H1 (cell line): Measurements from ENCODE around the gene AQP11. TPM values are rescaled to one million over a fixed set of nuclear protein-coding genes. Genes with fewer than 3 reads are reported as not detected.

ENCODE experiments used
- CTCF ChIA-PET: fragments of 300-600 bp; sonication (Branson Sonifier 250); formaldehyde crosslinking; loops from one replicate; lab custom pipeline; 2021; ENCODE audit not compliant: partially characterized antibody; lab: Charles Lee
- POLR2A ChIA-PET: fragments of 300-600 bp; sonication (Branson Sonifier 250); formaldehyde crosslinking; loops from one replicate; lab custom pipeline; 2021; ENCODE audit warnings: inconsistent platforms; ENCODE audit not compliant: partially characterized antibody; lab: Charles Lee
- DNase-seq, 2 experiments: peaks; one replicate each; pipeline versions ENCODE4 v3.0.0 to v3.0.0-alpha.2; 2010 to 2022; ENCODE audit warnings: low spot score in 2 of 2, low read depth in 1 of 2, mixed read lengths in 1 of 2
- FAIRE-seq: peaks from 2 replicates; lab custom pipeline; 2011; peaks lifted over from hg19 to GRCh38; lab: Jason Lieb, UNC
- H2AFZ ChIP-seq: 2 replicates; pipeline ENCODE4 v1.8.1; 2012; ENCODE audit warnings: low read length, inconsistent platforms
- H2AK5ac ChIP-seq: 2 replicates; pipeline ENCODE4 v1.6.1; 2013; ENCODE audit warnings: low read depth, low read length
- H2BK120ac ChIP-seq: replicated peaks from 2 replicates; pipeline ENCODE3; 2013; ENCODE audit warnings: low read depth, low read length, inconsistent platforms
- H2BK12ac ChIP-seq: 2 replicates; pipeline ENCODE4 v1.6.1; 2013; ENCODE audit warnings: low read depth, low read length
- H2BK15ac ChIP-seq: 2 replicates; pipeline ENCODE4 v1.6.1; 2013; ENCODE audit warnings: low read length
- H2BK20ac ChIP-seq: 2 replicates; pipeline ENCODE4 v1.6.1; 2013; ENCODE audit warnings: low read length
- H2BK5ac ChIP-seq: 2 replicates; pipeline ENCODE4 v1.6.1; 2013; ENCODE audit warnings: low read depth, low read length
- H3K14ac ChIP-seq: 2 replicates; pipeline ENCODE4 v1.6.1; 2013; ENCODE audit warnings: inconsistent platforms; ENCODE audit not compliant: insufficient read length
- H3K18ac ChIP-seq: 2 replicates; pipeline ENCODE4 v1.6.1; 2013; ENCODE audit warnings: low read length; ENCODE audit errors: extremely low read depth
- H3K23ac ChIP-seq: 2 replicates; pipeline ENCODE4 v1.6.1; 2013; ENCODE audit warnings: inconsistent platforms; ENCODE audit not compliant: insufficient read length
- H3K23me2 ChIP-seq: 2 replicates; pipeline ENCODE4 v1.6.1; 2013; ENCODE audit warnings: low read depth, low read length
- H3K27ac ChIP-seq: 2 replicates; pipeline ENCODE4 v1.6.1; 2011; ENCODE audit warnings: low read depth, low read length, inconsistent platforms
- H3K27me3 ChIP-seq, 4 experiments: replicated peaks in 1 of 4; 1 replicate in 1 of 4; 2 replicates in 3 of 4; pipeline versions ENCODE4 v1.6.1 to v1.8.1; 2011 to 2013; ENCODE audit warnings: low read length in 3 of 4, mild to moderate bottlenecking in 3 of 4, inconsistent platforms in 2 of 4, mixed read lengths in 2 of 4, moderate library complexity in 1 of 4; ENCODE audit not compliant: control insufficient read depth in 3 of 4, insufficient read depth in 3 of 4; ENCODE audit errors: extremely low read depth in 1 of 4
- H3K36me3 ChIP-seq, 4 experiments: 2 replicates each; pipeline versions ENCODE4 v1.6.1 to v1.8.1; 2011 to 2013; ENCODE audit warnings: mild to moderate bottlenecking in 4 of 4, low read length in 3 of 4, moderate library complexity in 2 of 4, control low read depth in 1 of 4, inconsistent platforms in 1 of 4; ENCODE audit not compliant: insufficient read depth in 4 of 4, control insufficient read depth in 2 of 4
- H3K4ac ChIP-seq: replicated peaks from 2 replicates; pipeline ENCODE3; 2013; ENCODE audit warnings: low read length, low read depth, mixed read lengths, inconsistent platforms; ENCODE audit not compliant: insufficient read length
- H3K4me1 ChIP-seq, 4 experiments: replicated peaks in 1 of 4; 1 replicate in 1 of 4; 2 replicates in 3 of 4; pipeline versions ENCODE4 v1.6.1 to v1.8.1; 2011 to 2013; ENCODE audit warnings: low read length in 3 of 4, inconsistent platforms in 2 of 4, mixed read lengths in 1 of 4; ENCODE audit not compliant: insufficient read depth in 4 of 4, control insufficient read depth in 3 of 4
- H3K4me2 ChIP-seq, 2 experiments: 2 replicates each; pipeline versions ENCODE4 v1.6.1 to v1.8.1; 2011 to 2013; ENCODE audit warnings: low read depth in 2 of 2, low read length in 2 of 2, control low read depth in 1 of 2, inconsistent platforms in 1 of 2, mild to moderate bottlenecking in 1 of 2; ENCODE audit not compliant: insufficient read depth in 1 of 2
- H3K4me3 ChIP-seq, 4 experiments: fragments of 200-600, 300-600 bp in 1 of 4; sonication (generic), shearing (Covaris generic), sonication (Bioruptor Twin) in 1 of 4; 2 replicates each; pipeline versions ENCODE4 v1.5.1 to v1.8.1; 2011 to 2016; ENCODE audit warnings: low read length in 4 of 4, low read depth in 3 of 4, control low read depth in 2 of 4, inconsistent platforms in 2 of 4, mild to moderate bottlenecking in 2 of 4, mixed read lengths in 1 of 4, moderate library complexity in 1 of 4; ENCODE audit not compliant: insufficient read depth in 2 of 4; ENCODE audit errors: extremely low read depth in 1 of 4
- H3K56ac ChIP-seq: replicated peaks from 2 replicates; pipeline ENCODE3; 2013; ENCODE audit warnings: low read depth, mild to moderate bottlenecking, mixed read lengths, low read length, inconsistent platforms; ENCODE audit not compliant: insufficient read length
- H3K79me1 ChIP-seq: 2 replicates; pipeline ENCODE4 v1.6.1; 2013; ENCODE audit warnings: low read depth, low read length, control low read depth
- H3K79me2 ChIP-seq, 2 experiments: 2 replicates each; pipeline versions ENCODE4 v1.6.1 to v1.8.1; 2012 to 2013; ENCODE audit warnings: low read length in 2 of 2, mild to moderate bottlenecking in 2 of 2, inconsistent platforms in 1 of 2; ENCODE audit not compliant: insufficient read depth in 2 of 2, control insufficient read depth in 1 of 2
- H3K9ac ChIP-seq, 4 experiments: replicated peaks in 1 of 4; 1 replicate in 1 of 4; 2 replicates in 3 of 4; pipeline versions ENCODE4 v1.6.1 to v1.8.1; 2011 to 2013; ENCODE audit warnings: low read depth in 3 of 4, low read length in 3 of 4, control low read depth in 2 of 4, mild to moderate bottlenecking in 2 of 4, moderate library complexity in 2 of 4, inconsistent platforms in 1 of 4; ENCODE audit errors: extremely low read depth in 1 of 4
- H3K9me3 ChIP-seq, 2 experiments: 2 replicates each; pipeline versions ENCODE4 v1.6.1 to v1.8.1; 2012 to 2013; ENCODE audit warnings: mild to moderate bottlenecking in 2 of 2, moderate library complexity in 2 of 2, control low read depth in 1 of 2, inconsistent platforms in 1 of 2, low read depth in 1 of 2, low read length in 1 of 2, mixed read lengths in 1 of 2; ENCODE audit not compliant: insufficient read depth in 2 of 2
- H4K20me1 ChIP-seq, 2 experiments: replicated peaks in 1 of 2; 2 replicates each; pipeline versions ENCODE3 to v1.8.1; 2011 to 2013; ENCODE audit warnings: inconsistent platforms in 2 of 2, low read length in 2 of 2, mild to moderate bottlenecking in 1 of 2; ENCODE audit not compliant: insufficient read depth in 2 of 2, control insufficient read depth in 1 of 2
- H4K5ac ChIP-seq: 2 replicates; pipeline ENCODE4 v1.6.1; 2013; ENCODE audit warnings: low read length, low read depth, mixed read lengths, inconsistent platforms; ENCODE audit not compliant: insufficient read length
- H4K8ac ChIP-seq: 2 replicates; pipeline ENCODE4 v1.8.0; 2013; ENCODE audit warnings: mild to moderate bottlenecking, moderate library complexity, low read length, inconsistent platforms; ENCODE audit not compliant: insufficient read depth; ENCODE audit errors: extremely low read depth
- H4K91ac ChIP-seq: replicated peaks from 2 replicates; pipeline ENCODE3; 2013; ENCODE audit warnings: low read length, mixed read lengths, inconsistent platforms; ENCODE audit not compliant: insufficient read length
- CBX5 ChIP-seq: fragments of 300-800, 300-1000 bp; sonication (generic); IDR thresholded peaks from 2 replicates; pipeline ENCODE4 v1.7.1; 2016; ENCODE audit warnings: antibody characterized with exemption, low read length, low read depth
- TCF12 ChIP-seq: IDR thresholded peaks from 2 replicates; pipeline ENCODE4 v1.6.1; 2011; ENCODE audit warnings: low read depth, mild to moderate bottlenecking, low read length
- WGBS, 2 experiments: shearing (Covaris generic) in 1 of 2; methylation state at CpG; one replicate each; pipeline versions ENCODE4 v1.1.6 to v1.1.7; 2013 to 2015; ENCODE audit warnings: low lambda C conversion rate in 2 of 2, mixed read lengths in 2 of 2, inconsistent platforms in 1 of 2, low coverage in 1 of 2, missing lambda C conversion rate in 1 of 2; ENCODE audit not compliant: insufficient replicate concordance in 2 of 2, insufficient coverage in 1 of 2, insufficient read length in 1 of 2; ENCODE audit errors: extremely low coverage in 1 of 2, missing lambda C conversion rate in 1 of 2; 5-methylcytosine and 5-hydroxymethylcytosine counted together
- polyA plus RNA-seq, 7 experiments: library from polyadenylated mRNA; depleted of rRNA in 3 of 7; stranded (reverse) in 5 of 7; unstranded in 2 of 7; fragments of >200 nt in 5 of 7; fragments of 200-250 nt in 2 of 7; gene quantifications; 1 replicate in 5 of 7; 2 replicates in 1 of 7; 4 replicates in 1 of 7; pipeline versions ENCODE4 v1.2.1 to v1.2.3, GENCODE V29; 2011 to 2013; ENCODE audit warnings: missing spikeins in 2 of 7, mixed read lengths in 2 of 7
- total RNA-seq: library from RNA; stranded (reverse); fragmentation: NEBNext Ultra II Directional; extraction: Animal tissue kit (Norgen Biotek cat#: 25700); gene quantifications from 2 replicates; pipeline ENCODE4 v1.2.1, GENCODE V29; 2021

AQP11 gene
- total and polyA plus RNA-seq, 2 of the 8 experiments (the other 6 are each of a cell fraction or from before 2014, with no cell fraction given), result 1.1 to 1.6 TPM

- 98% methylated on average over 2 of the region's 2 CpGs; no CpG with 5 or more reads in 1 of the 2 experiments for WGBS, 2 experiments
- no peak overlapping the region for H4K91ac ChIP-seq
- POLR2A ChIA-PET, result no interaction called here
- no peak overlapping the region for H4K8ac ChIP-seq
- no peak overlapping the region for H3K23ac ChIP-seq
- no peak overlapping the region for H3K4me2 ChIP-seq
- no peak overlapping the region for H3K27ac ChIP-seq
- H2BK5ac ChIP-seq, result no peak overlapping the region
- DNase-seq, result no peak
- H3K18ac ChIP-seq, result no peak overlapping the region
- H2BK120ac ChIP-seq, result no peak overlapping the region
- H3K23me2 ChIP-seq, result no peaks in the 10 kb centered on the region
- no peak overlapping the region for H3K14ac ChIP-seq
- H2AFZ ChIP-seq, result no peak overlapping the region
- H4K20me1 ChIP-seq, result no peaks in the 10 kb centered on the region
- FAIRE-seq, result no peak
- CTCF ChIA-PET, result interaction anchor here (1.0 kb wide), 1 partner anchor 15 kb away, joined by 4 read pairs; no protein-coding TSS in a partner anchor
- H3K56ac ChIP-seq, result no peak overlapping the region
- H2BK15ac ChIP-seq, result no peak overlapping the region
- no peak overlapping the region for H2BK12ac ChIP-seq
- H3K9ac ChIP-seq, result no peak overlapping the region
- no peaks in the 10 kb centered on the region; a peak in 1 of 8 replicates for H3K36me3 ChIP-seq
- H3K4me3 ChIP-seq, result no peak overlapping the region
- H3K9me3 ChIP-seq, result no peaks in the 10 kb centered on the region
- no peaks in the 10 kb centered on the region for H3K79me2 ChIP-seq
- no peaks in the 10 kb centered on the region for H3K27me3 ChIP-seq
- H3K79me1 ChIP-seq, result no peaks in the 10 kb centered on the region
- H4K5ac ChIP-seq, result no peak overlapping the region
- H3K4me1 ChIP-seq, result no peaks in the 10 kb centered on the region
- no peak overlapping the region for H3K4ac ChIP-seq
- no peak overlapping the region for H2AK5ac ChIP-seq
- no peak overlapping the region for H2BK20ac ChIP-seq
- TF ChIP-seq CBX5 (no peak), TCF12 (no peak)
Measured at GRCh38 chr11:77596626-77597025, 6.9 kb downstream of the AQP11 start.
